ENCODE results near the gene SNTB2. TPM values are rescaled to one million over a fixed set of nuclear protein-coding genes. Genes with fewer than 3 reads are reported as not detected.

Gene SNTB2
- total and polyA plus RNA-seq, 5 donors = 7.0 to 30.4 (median 20.7) TPM

DNA sequence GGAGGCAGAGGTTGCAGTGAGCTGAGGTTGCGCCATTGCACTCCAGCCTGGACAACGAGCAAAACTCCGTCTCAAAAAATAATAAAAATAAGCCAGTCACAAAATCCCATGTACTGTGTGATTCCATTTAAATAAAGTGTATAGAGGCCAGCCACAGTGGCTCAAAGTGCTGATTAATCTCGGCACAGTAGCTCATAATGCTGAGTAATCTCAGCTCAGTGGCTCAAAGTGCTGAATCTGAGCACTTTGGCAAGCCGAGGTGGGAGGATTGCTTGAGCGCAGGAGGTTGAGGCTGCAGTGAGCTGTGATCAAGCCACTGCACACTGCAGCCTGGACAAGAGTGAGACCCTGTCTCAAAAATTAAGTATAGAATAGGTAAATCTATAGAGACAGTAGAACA, 159.7 kb downstream of the SNTB2 start:
- no peak for DNase-seq
- no peaks in the 10 kb centered on the region for H3K27me3 ChIP-seq (ENCODE audit: control insufficient read depth, insufficient read depth)
- no peak overlapping the region for H3K27ac ChIP-seq (ENCODE audit: low read length)
- WGBS = 87% methylated on average over 6 of the region's 6 CpGs
- H3K9me3 ChIP-seq (ENCODE audit: control insufficient read depth, low read length) = no peaks in the 10 kb centered on the region
- ATAC-seq = no peak
- intact Hi-C loops (cut with DNase I) = no loop called here
- H3K4me1 ChIP-seq (ENCODE audit: control insufficient read depth, insufficient read depth, low read length) = no peaks in the 10 kb centered on the region
- H3K4me3 ChIP-seq (ENCODE audit: low read length) = no peak overlapping the region

DNA sequence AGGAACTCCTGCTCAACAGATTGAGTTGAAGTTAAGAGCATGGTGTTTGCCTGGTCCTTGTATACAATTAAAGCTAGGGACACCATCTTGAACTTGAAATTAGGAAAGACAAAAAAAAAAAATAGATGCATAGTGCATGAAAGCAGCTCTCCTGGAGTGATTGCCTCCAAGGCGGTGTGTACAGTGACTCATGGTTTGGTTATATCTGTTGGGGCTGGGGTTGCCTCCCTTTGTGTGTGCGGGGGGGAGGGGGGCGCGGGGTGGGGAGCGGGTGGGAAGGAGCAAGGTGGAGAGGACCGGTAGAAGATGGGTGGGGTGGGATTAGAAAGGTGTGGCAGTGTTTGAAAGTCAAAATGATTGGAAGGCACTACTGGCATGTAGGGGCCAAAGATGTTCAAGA, 161.3 kb downstream of the SNTB2 start:
- no peak for ATAC-seq
- Histone ChIP-seq H3K27me3 (ENCODE audit: control insufficient read depth, insufficient read depth) (no peaks in the 10 kb centered on the region), H3K9me3 (ENCODE audit: control insufficient read depth, low read length) (no peaks in the 10 kb centered on the region), H3K4me1 (ENCODE audit: control insufficient read depth, insufficient read depth, low read length) (no peaks in the 10 kb centered on the region), H3K4me3 (ENCODE audit: low read length) (no peak overlapping the region), H3K27ac (ENCODE audit: low read length) (no peak overlapping the region)
- intact Hi-C loops (cut with DNase I) = no loop called here
- DNase-seq = no peak
- WGBS = 97% methylated on average over 6 of the region's 6 CpGs

DNA sequence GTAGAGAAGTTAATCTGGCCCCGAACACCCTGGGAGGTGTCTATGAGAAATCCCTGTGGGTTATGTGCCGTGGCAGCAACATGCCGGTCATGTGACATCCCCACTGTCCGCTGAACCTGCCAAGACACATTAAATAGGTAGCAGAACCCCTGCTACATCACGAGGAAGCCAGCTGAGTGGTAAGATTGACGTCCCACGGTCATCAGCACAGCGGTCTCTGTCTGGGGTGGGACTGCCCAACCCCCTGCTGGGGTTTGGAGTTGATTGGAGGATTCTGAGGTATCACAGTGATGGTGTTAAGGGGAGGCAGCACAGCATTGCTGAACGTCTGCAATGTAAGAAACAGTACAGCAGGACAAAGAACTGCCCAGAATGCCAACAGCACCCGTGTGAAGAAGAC, 162.6 kb downstream of the SNTB2 start:
- WGBS = 81% methylated on average over 10 of the region's 10 CpGs
- Histone ChIP-seq H3K27ac (ENCODE audit: low read length) (no peak overlapping the region), H3K4me1 (ENCODE audit: control insufficient read depth, insufficient read depth, low read length) (no peaks in the 10 kb centered on the region), H3K4me3 (ENCODE audit: low read length) (no peak overlapping the region), H3K27me3 (ENCODE audit: control insufficient read depth, insufficient read depth) (no peaks in the 10 kb centered on the region), H3K9me3 (ENCODE audit: control insufficient read depth, low read length) (no peaks in the 10 kb centered on the region)
- ATAC-seq = no peak
- no peak for DNase-seq
- intact Hi-C loops (cut with DNase I) = no loop called here

GRCh38 chr16:69350536-69351133, 163.7 kb downstream of the SNTB2 start:
- 80% methylated on average over 6 of the region's 6 CpGs for WGBS
- H3K4me3 ChIP-seq (ENCODE audit: low read length) = no peak overlapping the region
- H3K27ac ChIP-seq (ENCODE audit: low read length) = no peak overlapping the region
- H3K4me1 ChIP-seq (ENCODE audit: control insufficient read depth, insufficient read depth, low read length) = no peaks in the 10 kb centered on the region
- no peak for DNase-seq
- intact Hi-C loops (cut with DNase I) = no loop called here
- H3K27me3 ChIP-seq (ENCODE audit: control insufficient read depth, insufficient read depth) = no peaks in the 10 kb centered on the region
- no peaks in the 10 kb centered on the region for H3K9me3 ChIP-seq (ENCODE audit: control insufficient read depth, low read length)
- ATAC-seq = no peak

GRCh38 chr16:69351309-69352027, 164.5 kb downstream of the SNTB2 start, which contains the start of gene TMED6:
TMED6 (minus strand) TSS chr16:69351786; CDS start chr16:69351753, 33 bp downstream.
- Histone ChIP-seq H3K4me1 (ENCODE audit: control insufficient read depth, insufficient read depth, low read length) (no peaks in the 10 kb centered on the region), H3K27ac (ENCODE audit: low read length) (no peak within 1 kb of the TSS), H3K27me3 (ENCODE audit: control insufficient read depth, insufficient read depth) (no peaks in the 10 kb centered on the region), H3K9me3 (ENCODE audit: control insufficient read depth, low read length) (no peaks in the 10 kb centered on the region), H3K4me3 (ENCODE audit: low read length) (no peak within 1 kb of the TSS)
- ATAC-seq (no peak), DNase-seq (no peak)
- WGBS = 85% methylated on average over 12 of the region's 12 CpGs
- intact Hi-C loops (cut with DNase I) = no loop called here

Other genes with a start within 250 kb of the SNTB2 start
- under 1 TPM; 0.18 to 0.89 (median 0.39) TPM for gene HAS3, start 81.5 kb upstream of the SNTB2 start, total RNA-seq
- 0.50 TPM for gene HAS3, start 81.5 kb upstream of the SNTB2 start, polyA plus RNA-seq
- gene CHTF8, start 54.6 kb upstream of the SNTB2 start, total RNA-seq = 10 to 100 TPM; 48.5 to 60.3 (median 54.1) TPM
- 29.6 TPM for gene CHTF8, start 54.6 kb upstream of the SNTB2 start, polyA plus RNA-seq
- gene UTP4, start 54.5 kb upstream of the SNTB2 start, total RNA-seq = 10 to 100 TPM; 21.3 to 35.1 (median 28.2) TPM
- 13.4 TPM for gene UTP4, start 54.5 kb upstream of the SNTB2 start, polyA plus RNA-seq
- gene VPS4A, start 124.2 kb downstream of the SNTB2 start, total RNA-seq = 10 to 100 TPM; 25.7 to 30.4 (median 27.9) TPM
- gene VPS4A, start 124.2 kb downstream of the SNTB2 start, polyA plus RNA-seq = 29.8 TPM
- gene PDF, start 143.4 kb downstream of the SNTB2 start, total RNA-seq = 1 to 10 TPM; 4.7 to 5.7 (median 4.9) TPM
- 2.9 TPM for gene PDF, start 143.4 kb downstream of the SNTB2 start, polyA plus RNA-seq
- 10 to 100 TPM; 21.0 to 24.8 (median 23.5) TPM for gene COG8, start 152.4 kb downstream of the SNTB2 start, total RNA-seq
- gene COG8, start 152.4 kb downstream of the SNTB2 start, polyA plus RNA-seq = 15.7 TPM
- 10 to 100 TPM in 1 of 4 donors, 1 to 10 TPM in 3; 6.4 to 14.8 (median 9.1) TPM for gene NIP7, start 152.6 kb downstream of the SNTB2 start, total RNA-seq
- 6.2 TPM for gene NIP7, start 152.6 kb downstream of the SNTB2 start, polyA plus RNA-seq
- under 1 TPM in 2 of 4 donors, not detected in 2; 0.49 to 0.76 TPM for gene TMED6, start 164.6 kb downstream of the SNTB2 start, total RNA-seq
- not detected for gene TMED6, start 164.6 kb downstream of the SNTB2 start, polyA plus RNA-seq
- 10 to 100 TPM; 24.0 to 28.3 (median 26.5) TPM for gene TERF2, start 198.8 kb downstream of the SNTB2 start, total RNA-seq
- 11.4 TPM for gene TERF2, start 198.8 kb downstream of the SNTB2 start, polyA plus RNA-seq
- 10 to 100 TPM; 65.0 to 68.7 (median 65.9) TPM for gene CYB5B, start 237.5 kb downstream of the SNTB2 start, total RNA-seq
- gene CYB5B, start 237.5 kb downstream of the SNTB2 start, polyA plus RNA-seq = 63.9 TPM